ENCODE results near the gene SYNM.

The SYNM gene

DNA sequence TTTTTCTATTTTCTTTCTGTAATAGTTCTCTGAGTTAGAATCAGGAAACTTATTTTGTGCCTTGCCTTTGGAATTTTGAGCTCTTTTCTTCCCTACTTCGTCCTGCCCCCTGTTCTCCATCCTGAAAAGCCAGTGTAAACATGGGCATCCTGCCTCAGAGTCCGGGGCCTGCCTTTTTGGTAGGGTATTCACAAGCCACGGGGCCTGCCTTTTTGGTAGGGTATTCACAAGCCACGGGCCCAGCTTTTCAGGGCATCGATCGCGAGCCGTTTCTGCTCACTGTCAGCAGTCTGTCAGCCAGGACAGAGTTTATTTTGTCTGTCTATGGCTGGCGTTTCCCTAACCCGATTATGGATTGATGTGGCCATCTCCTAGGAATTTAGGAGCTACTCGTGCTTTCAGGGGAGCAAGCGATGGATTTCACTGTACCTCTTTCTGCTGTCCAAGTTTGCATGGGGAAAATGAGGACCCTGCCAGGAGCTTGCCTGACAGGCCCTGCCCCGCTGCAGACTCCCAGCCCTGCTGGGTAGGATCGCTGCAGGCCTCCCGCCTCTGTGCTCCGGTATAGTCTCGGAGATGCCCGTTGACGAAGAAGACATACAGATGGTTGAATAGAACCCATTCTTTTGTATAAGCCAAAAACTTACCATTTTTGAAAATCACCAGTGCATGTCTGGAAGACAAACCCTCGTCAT, 12.8 kb downstream of the SYNM start:
- TF ChIP-seq, protein P1, sequence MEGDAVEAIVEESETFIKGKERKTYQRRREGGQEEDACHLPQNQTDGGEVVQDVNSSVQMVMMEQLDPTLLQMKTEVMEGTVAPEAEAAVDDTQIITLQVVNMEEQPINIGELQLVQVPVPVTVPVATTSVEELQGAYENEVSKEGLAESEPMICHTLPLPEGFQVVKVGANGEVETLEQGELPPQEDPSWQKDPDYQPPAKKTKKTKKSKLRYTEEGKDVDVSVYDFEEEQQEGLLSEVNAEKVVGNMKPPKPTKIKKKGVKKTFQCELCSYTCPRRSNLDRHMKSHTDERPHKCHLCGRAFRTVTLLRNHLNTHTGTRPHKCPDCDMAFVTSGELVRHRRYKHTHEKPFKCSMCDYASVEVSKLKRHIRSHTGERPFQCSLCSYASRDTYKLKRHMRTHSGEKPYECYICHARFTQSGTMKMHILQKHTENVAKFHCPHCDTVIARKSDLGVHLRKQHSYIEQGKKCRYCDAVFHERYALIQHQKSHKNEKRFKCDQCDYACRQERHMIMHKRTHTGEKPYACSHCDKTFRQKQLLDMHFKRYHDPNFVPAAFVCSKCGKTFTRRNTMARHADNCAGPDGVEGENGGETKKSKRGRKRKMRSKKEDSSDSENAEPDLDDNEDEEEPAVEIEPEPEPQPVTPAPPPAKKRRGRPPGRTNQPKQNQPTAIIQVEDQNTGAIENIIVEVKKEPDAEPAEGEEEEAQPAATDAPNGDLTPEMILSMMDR (IDR thresholded peaks at IDR 0.05; ENCODE audit: low read depth, low read length): no peak
- no peak for DNase-seq (ENCODE audit: extremely low read depth, low read depth)

GRCh38 chr15:99118258-99118632, 13.4 kb downstream of the SYNM start:
- TF ChIP-seq, protein P1 (IDR thresholded peaks at IDR 0.05; ENCODE audit: low read depth, low read length): no peak
- no peak for DNase-seq (ENCODE audit: extremely low read depth, low read depth)

DNA sequence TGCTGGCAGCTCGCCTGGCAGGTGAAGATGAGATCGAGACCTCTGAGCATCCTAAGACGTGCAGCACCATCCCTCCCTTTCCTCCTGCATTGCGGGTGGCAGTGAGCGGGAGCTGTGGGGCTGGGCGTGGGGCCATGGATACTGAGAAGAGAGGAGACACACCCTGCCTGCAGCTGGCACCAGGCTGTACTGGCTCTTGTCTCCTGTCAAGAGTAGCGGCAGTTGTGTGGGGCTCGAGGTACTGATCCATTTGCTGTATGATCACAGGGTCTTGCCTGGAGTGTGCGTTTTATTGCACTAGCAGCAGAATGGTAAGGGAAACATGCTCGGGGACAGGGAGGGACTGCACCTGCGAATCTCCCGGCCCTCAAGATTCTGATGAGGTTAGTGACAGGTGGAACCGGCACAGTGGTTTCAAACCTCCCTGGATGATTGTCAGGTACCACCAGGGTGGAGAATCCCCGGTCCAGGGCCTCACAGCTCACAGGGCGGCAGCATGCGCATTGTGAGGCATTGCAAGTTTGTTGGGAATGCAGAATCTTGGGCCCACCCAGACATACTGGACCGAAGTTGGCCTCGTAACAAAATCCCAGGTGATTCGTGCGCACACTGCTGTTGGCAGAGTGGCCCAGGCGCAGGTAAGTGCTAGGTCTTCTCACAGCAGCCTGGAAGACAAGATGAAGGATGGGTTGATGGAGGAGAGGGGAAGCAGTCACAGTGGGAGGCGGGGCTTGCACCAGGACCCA, 14.1 kb downstream of the SYNM start:
- TF ChIP-seq, protein P1 (IDR thresholded peaks at IDR 0.05; ENCODE audit: low read depth, low read length): no peak
- no peak for DNase-seq (ENCODE audit: extremely low read depth, low read depth)

DNA sequence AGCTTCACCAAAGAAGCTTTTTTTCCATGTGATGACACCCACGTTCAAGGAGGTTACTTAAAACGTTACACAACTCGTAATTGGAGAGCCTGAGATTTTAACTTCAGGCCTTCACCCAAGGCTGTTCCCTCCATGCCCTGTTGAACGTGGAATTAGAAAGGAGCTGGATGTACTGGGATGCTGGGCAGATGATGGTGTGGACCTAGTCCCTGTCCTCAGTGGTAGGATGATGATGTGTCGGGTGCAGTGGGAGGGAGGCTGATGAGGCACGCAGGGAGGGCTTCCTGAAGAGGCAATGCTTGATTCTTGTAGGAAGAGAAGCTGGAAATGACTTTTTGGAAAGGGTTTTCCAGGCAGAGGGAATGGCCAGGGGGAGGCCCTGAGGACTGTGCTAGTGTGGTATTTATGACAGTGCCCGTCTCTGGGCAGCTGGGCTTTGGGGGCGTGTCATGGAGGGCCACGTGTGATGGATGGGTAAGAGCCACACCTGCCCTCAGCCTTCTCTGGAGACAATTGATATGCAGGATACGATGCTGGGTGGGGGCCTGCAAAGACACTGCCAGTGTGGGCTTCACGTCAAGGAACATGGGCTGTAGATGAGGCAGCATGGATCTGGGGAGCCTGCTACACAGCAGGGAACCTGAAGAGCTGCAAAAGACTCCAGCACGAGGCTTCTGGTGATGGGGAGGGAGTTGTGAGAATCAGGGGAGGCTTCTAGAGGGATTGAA, 15.3 kb downstream of the SYNM start:
- TF ChIP-seq, protein P1 (IDR thresholded peaks at IDR 0.05; ENCODE audit: low read depth, low read length): no peak
- no peak for DNase-seq (ENCODE audit: extremely low read depth, low read depth)

DNA sequence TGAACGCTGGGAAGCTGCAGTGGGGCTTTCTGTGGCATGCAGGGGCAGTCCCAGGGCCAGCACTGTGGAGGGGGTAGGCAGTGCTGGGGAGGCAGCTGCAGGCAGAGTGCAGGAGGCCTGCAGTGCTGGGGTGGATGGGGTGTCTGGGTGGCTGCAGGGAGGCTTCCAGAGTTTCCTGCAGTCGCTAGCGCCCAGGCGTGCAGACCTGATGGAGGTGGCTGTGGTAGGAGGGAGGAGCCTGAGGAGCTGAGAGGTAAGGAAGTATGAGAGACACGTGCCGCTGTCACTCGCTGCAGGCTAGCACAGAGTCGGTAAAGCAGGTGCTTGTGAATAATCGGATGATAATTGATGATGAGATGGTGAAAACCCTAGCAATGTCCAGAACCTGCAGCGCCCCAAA, 16.3 kb downstream of the SYNM start:
- no peak for DNase-seq (ENCODE audit: extremely low read depth, low read depth)
- TF ChIP-seq, protein P1 (IDR thresholded peaks at IDR 0.05; ENCODE audit: low read depth, low read length): no peak

DNA sequence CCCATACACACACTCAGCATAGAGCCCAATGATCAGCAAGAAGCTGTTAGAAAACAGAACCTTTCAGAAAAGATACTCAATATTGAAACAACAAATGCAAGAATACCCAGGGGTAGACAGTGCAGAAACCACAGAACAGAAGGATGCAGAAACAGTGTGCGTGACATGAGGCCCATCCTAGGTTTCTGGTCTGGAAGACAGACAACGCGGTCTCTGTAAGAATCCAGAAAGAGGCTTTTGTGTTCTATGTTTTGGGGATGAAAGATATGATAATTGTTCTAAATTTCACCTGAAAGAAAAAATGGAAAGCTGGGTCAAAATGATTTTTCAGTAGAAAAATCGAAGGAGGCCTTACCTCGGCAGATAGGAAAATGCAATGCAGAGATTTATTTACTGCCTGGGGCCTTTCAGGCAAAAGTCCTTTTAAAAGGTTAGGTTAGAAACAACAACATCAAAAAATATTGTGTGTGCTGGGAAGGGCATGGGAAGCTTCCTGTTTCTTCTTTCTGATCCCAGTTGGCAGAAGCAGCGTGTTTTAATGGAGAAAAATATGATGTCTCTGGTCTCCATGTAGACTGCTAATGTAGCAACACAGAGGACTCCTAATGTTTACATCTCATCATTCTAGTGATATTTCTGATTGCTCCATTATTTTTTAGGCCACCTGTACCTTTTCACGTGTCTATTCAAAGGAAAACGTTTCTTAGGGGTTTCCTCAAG, 17.0 kb downstream of the SYNM start:
- TF ChIP-seq, protein P1 (IDR thresholded peaks at IDR 0.05; ENCODE audit: low read depth, low read length): no peak

More for the DNA sequence above, 17.0 kb downstream of the SYNM start:
- DNase-seq (ENCODE audit: extremely low read depth, low read depth): no peak

Measured in AG09319 (cell line).